GM18519 (cell line): ENCODE data around the gene TCERG1.
A peak's percentile ranks its signal among the peaks of the same experiment; 100 is the strongest.

Source experiments
- ATAC-seq: cut with Tn5 transposase; IDR thresholded peaks from one replicate; pipeline ENCODE4 v1.9.1; 2021; ENCODE audit warnings: mild to moderate bottlenecking, moderate library complexity; ENCODE audit not compliant: unreplicated experiment, low FRiP score

The TCERG1 gene

DNA sequence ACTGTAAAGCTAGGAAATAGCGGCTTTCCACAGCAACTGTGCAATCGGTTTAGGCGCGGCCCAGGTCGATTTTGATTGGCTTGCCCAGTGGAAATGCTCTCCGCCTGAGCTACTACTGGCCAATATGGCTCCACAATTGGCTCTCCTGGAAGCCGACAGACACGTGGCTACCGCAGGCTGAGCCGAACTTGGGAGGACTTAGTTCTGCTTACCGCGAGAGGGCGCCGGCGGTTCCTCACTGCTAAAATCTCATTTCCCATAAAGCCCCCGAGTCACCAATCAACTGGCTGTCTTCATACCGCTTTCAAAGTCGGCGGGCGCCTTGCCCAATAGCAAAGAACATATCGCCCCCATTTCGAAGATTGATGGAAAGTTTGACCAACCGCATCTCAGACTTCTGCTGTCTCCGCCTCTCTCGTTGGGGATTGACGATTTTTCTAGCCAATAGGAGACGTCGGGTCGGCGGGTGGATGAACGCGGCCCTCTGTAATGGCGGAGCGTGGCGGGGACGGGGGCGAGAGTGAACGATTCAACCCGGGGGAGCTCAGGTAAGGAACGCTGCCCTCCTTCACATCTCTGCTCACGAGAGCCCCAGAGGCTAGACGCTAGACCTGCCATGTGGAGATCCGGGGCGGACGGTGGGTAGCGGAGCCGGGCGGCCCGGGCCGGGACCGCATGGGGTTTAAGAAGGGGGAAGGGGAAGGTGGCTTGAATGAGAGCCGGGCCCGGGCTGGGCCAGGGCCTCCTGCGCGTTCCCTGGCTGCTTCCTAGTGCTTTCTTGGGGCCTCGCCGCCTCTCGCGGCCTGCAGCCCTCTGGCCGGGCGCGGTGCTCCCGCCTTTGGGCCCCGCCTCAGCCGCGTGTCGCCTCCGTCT lies at the start of gene TCERG1:
Gene TCERG1, plus strand, starts transcription at position 473 of the 873 bp plus-strand sequence. Its CDS starts 17 bp downstream, at position 490.
- ATAC-seq, result peak; percentile 90

DNA sequence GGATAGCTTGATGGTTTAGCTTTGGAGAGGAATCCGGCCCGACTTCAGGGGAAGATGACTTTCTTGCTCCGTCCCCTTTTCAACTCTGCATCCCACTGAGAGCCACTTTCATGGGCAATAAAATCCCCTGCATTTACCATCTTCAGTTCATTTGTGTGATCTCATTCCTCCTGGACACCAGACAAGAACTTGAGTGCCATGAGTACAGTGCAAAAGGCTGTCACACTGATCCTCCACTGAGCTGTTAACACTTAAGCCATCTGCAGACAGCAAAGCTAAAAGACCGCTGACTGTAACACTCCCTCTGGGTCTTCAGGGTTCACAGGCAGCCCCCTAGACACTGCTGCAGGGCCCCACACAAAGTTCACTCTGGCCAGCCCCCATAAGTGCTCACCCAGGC lies 48.3 kb upstream of the TCERG1 start:
- no peak for ATAC-seq

DNA sequence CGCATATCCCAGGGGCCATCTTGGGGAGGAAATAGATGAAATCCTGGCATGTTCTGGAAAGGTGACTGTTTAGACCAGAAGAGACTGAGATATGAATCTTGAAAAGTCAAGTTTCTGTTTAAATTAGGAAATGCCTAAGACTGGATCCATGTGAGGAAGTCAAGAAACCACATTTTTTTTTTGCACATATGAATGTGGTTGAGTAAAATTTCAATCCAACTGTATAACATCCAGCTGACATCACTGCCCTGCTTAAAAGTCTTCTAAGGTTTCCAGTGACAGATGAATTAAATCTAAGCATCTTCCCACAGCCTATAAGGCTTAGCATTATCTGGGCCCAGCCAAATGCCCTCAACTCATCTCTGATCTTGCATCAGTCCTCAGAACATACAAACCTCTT lies 47.7 kb upstream of the TCERG1 start:
- no peak for ATAC-seq

DNA sequence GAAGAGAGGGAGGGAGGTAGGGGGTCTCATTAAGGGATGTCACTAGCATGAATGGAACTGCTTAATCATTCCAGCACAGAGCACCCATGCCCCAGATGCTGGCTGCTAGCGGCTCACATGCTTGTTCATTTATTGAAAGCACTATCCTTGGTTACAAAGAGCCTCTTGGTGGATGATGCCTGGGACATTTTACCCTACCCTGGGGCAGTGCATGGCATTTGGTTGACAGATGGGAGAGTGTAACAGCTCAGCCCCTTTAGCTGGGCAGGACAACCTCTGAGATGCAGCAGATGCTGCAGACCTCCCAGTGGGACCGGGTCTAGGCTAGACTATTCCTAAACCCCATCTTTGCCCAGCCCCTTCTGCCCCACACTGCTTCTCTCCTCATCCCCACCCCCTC lies 46.9 kb upstream of the TCERG1 start:
- no peak for ATAC-seq

DNA sequence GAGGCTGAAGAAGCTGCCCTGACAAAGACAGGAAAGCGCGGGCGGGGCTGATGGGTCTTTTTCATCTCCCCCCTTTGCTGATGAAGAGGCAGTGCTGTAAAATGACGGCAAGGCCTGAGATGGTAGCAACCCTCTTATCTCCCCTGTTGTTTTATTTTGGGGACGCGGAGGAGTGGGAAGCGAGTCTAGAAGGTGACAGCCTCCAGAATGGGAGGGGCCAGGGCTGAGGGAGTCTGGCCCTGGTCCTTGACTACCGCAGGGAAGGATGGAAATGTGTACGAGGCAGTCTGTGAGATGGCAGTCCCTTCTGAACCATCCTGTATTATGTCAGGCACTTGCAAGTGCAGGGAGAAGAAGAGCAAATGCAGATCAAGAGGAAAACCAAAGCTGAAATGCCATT lies 46.1 kb upstream of the TCERG1 start:
- ATAC-seq, result no peak

DNA sequence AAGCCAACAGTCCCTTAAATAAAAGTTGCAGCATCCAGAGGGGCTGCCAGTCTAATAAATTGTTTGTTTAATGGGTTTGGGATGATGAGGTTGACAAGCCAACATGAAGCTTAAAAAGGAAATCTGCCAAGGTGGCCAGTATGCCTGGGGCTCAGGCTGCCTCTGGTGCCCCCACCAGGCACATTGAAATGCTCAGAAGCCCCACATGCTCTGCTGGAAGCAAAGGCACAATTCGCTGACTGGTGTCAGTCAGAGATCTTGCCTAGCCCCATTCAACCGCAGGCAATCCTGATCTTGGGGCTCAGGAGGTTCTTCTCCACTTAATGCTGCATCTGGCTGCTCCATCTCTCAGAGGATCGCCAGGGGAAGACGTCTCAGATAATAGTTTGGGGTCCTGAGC lies 44.2 kb upstream of the TCERG1 start:
- no peak for ATAC-seq

DNA sequence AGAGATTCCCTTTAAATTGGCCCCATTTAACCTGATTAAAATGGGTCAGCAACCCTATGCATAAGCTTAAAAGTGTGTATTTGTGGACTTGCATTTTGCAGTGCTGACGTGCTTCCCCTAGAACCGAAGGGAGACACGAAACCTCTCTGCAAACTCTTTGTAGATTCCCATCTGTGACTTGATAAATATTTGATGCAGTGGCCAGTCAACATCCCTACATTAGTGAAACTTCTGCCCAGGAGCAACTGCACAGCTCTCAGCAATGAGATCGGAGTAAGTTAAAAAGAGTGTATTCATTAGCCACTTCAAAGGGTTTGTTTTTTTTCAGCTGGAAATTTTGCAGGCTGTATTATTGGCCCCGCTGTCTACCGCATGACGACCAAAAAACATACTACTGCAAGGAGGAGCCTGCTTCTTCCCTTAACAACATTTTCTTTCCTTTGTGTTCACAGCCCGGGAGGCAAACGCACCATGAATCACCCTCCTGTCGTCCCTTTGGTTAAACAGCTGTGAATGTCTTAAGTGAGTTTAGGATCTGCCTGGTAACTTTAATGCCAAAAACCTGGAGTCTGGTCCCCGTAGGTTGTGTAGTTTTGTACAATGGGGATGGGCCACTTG lies 38.0 kb upstream of the TCERG1 start:
- ATAC-seq, result no peak

DNA sequence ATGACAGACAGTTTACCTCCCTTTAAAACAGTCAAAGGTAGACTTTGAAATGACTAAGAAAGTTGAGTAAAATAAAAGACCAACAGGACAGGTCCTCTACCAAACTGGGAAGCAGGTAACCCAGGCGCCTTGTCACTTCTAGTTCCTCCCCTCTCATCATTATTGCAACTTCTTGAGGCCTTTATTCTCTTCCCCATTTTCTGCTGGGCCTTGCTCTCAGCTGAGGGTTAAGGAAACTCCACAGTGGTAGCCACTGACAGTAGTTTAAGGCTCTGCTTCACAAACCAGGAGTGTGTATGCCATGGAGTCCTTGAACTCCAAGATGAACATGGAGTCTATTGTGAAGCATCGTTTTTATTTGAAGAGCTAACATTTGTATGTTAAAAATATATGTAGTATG lies 36.9 kb upstream of the TCERG1 start:
- no peak for ATAC-seq

DNA sequence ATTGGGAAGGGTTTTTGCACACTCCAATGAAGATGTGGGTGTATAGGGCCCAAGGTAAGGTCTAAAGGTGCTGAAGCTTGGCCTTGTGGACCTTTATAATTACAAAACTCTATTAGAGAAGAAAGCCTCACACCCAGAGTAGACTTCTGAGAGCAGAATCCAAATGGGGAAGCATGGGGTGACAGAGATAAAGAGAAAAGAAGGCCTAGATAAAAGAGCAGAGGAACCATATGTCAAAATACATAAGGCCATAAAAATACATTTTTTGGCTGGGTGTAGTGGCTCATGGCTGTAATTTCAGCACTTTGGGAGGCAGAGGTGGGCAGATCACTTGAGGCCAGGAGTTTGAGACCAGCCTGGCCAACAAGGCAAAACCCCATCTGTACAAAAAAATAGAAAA lies 27.4 kb upstream of the TCERG1 start:
- ATAC-seq, result no peak

DNA sequence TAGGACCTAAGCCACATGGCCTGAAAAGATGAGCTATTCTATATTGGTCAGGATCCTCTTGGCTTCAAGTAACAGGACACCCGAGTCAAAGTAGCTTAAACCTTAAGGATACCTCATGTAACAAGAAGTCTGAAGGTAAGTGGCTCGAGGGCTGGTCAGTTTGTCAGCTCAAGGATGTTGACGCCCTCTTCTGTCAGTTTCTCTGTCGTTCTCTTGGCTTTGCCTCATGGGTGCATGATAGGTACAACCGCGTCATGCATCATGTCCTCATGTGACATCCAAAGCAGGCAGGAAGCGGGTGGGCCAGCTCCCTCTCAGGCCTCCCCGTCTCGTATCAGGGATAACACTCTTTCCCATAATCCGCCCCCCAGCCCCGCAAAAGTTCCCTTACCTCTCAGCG lies 22.1 kb upstream of the TCERG1 start:
- ATAC-seq, result no peak

DNA sequence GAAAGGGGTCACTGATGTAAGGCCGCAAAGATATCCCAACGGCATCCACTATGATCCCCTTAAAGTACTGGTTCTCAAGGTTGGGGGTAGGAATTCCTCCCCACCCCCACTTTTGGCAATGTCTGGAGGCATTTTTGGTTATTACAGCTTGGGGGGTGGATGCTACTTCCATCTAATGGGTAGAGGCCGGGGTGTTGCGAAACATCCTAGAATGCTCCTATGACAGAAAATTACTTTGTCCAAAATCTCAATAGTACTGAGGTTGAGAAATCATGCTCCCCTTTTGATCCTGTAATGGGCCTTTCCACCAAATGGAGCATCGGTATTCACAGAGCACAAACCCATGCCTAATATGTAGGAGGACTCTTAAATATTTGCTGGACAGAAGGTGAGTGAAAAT lies 20.8 kb upstream of the TCERG1 start:
- no peak for ATAC-seq

DNA sequence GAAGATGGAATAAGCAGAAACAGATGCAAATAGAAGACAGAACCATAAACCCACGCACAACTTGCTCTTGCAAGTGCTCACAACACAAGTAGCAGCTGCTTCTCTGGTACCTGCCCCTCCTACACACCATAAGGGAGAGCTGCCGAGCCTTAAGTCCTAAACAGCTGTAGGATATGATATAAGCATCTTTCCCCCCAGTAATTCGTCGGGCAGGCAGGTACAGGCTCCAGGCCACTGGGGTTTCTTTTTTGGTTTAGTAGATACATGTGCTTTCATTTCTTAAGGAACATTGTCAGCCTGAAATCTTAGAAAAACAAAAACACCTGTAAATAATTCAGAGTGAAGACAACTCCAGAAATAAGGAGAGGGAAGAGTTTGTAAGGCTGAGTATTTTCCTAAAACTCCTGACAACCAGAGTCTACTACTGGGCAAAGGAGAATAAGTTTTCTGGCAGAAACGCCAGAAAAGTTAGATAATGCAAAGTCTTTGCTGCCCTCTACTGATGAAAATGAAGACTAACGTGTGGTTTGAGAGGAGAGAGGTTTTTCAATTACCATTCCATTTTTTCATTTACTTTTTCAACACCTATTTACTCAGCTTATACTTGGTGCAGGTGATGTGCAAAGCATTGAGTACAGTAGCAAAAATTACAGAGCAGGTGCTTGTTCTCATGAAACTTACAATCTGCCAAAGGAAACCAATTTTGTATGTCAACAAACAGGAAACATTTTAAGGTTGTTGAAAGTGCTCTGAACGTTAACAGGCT lies 20.1 kb upstream of the TCERG1 start:
- ATAC-seq, result peak; percentile 63

DNA sequence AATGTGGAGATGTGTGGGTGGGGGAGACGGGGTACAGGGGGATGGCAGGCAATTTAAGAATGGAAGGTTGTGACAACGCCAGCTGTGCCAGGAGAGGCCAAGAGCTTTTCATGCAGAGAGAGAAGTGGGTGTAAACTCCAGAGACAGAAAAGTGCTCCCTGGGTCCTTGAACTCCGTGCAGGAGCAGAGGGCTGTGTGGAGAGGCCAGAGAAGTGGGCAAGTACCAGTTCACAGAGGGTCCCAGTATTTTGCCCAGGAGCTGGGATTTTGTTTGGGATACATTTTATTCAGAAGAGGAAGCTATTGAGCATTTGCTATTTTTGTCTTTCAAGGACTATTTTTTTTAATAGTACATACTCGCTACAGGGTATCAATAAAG lies 19.5 kb upstream of the TCERG1 start:
- ATAC-seq, result no peak

DNA sequence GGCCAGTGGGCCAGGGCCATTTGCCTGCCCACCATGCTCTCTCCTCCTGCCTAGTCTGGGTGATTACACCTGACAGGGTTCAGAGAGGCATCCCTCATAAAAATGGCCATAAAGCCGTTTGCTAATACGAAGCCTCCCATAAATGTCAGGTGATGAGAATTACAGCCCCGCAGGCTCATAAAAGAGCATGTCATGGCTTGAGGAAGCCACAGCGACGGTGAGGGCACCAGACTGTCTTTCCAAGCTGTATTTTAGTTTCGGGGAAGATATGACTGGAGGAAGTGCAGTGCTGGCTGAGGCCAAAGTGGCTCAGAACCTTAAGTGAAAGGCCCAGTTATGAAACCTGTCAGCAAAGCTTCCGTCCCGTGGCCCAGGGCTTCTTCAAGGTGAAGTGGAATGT lies 18.5 kb upstream of the TCERG1 start:
- ATAC-seq, result no peak

DNA sequence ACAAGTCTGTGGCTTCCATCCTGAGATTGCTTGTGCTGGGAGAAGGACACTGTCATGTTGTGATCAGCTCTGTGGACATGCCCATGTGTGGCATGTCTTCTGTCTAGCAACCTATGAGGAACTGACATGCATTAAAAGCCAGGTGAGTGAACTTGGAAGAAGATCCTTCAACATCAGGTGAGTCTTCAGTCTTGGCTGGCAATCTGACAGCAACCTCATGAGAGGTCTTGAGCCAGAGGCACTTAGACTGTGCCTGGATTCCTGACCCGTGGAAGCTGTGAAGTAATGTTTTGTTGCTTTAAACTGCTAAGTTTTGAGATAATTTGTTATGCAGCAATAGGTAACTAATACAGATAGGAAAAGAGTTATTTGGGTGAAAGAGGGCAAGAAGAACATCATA lies 6.8 kb upstream of the TCERG1 start:
- no peak for ATAC-seq

DNA sequence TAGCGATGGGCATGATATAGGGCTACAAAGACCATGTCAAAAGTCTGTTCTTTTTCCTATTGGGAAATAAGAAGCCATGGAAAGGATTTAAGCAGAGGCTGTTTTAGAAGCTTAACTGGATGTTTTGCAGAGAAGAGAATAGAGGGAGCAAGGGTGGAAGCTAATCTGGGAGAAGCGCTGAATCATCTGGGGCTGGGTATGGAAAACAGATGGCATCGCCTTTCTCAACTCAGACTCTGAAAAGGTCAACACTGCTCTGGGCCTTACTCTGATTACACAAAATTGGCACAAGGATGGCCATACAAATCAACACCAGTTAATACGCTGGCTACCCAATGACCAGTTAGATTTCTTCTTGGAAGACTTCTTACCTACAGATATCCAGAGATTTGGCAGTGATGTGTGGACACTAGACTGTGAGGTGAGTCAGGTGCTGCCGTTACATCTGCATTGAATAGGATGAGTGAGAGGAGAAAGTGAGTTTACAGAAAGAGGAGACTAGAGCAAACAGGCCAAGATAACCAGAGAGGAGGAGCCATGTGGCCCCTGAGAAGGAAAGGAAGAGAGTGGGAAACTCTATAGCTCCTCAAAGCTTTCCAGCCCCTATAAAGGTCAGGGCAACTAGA lies 6.2 kb upstream of the TCERG1 start:
- ATAC-seq, result no peak

DNA sequence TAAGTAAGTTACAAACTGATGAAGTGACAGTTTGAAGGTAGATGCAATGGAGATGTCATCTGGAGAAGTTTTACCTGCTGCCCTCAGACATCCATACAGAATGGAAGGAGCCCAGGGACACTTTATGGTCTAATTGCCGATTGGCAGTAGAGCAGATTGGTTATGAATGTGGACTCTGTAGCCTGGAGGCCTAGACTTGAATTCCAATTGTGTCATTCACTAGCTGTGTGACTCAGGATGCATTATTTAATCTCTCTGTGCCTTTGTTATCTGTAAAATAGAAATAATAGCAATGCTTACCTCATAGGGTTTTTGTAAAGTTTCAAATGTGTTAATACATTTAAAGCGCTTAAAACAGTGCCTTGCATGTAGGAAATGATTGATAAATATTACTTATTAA lies 5.2 kb upstream of the TCERG1 start:
- no peak for ATAC-seq

DNA sequence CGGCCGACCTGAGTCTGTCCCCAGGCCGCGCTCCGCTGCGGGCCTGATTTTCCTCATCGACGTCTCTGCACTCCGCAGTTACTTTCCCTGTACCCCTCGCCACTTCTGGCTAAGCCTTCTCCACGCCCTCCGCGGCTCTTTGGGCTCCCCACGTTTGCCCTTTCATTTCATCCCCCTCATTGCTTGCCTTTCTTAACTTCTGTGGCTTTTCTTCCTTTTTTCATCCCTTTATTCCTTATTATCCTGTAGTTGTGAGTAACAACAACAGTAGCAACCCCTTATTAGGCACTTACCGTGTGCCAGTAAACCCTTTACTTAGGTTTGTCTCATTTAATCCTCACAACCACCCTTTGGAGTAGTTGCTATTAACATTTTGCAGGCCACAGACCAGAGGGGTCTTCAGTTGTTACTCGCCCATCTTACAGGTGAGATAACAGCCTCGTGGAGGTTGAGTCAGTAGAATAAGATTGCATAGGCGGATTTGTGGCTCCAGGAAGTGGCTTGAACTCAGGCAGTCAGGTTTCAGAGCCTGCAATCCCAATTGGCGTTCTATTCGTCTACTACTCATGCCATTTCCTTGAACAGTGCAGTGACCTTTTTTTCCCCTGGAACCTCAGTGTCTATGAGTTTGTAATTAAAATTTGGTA lies 724 bp downstream of the TCERG1 start:
- peak; percentile 5 for ATAC-seq

DNA sequence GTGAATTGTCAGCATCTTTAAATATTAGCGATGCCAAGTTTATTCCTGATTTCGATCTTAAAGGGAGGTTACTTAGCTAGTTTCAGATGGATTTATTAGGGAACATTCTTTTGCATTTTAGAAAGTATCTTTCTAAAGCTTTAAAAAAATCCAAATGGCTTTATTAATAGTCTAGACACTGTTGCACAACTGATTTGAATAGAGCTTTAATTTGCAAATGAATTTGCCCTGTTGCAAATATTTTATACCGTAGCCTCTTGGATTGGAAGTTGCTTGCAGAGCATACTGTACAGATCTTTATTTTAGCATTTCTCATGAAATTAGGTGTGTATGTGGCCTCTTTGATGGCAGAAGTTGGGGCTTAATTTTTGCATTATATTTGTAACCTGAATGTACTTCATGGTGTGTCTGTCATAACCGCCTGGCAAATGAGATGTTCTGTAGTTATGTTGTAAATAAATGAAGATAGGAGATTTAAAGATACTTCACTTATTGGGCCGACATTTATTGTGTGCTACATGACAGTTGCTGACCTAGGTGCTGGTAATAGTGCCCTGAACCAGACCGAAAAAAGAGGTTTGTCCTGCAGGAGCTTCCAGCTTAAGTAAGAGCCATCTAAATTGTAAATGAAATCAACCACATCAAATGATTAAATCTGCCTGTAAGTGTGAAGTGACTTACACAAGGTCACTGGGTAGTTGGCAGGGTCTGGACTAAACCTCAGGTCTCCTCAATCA lies 1.8 kb downstream of the TCERG1 start:
- ATAC-seq, result no peak

DNA sequence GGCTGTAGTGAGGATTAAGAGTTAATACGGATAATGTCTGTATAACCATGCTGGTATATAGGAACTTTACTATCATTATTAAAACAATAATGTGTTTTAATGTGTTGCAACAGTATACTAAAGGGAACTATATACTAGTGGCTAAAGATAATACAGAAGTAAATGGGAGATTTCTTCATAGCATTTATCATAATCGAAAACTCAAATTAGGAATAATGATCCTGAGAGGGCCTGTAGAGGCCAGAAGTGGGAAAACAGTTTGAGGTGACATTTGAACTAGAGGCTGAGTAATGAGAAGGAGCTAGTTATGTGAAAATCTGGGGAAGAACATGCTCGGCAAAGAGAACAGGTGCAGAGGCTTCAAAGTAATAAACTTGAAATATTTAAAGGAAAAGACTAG lies 2.9 kb downstream of the TCERG1 start:
- ATAC-seq, result no peak
